IPS-18a (cell line): Measurements from ENCODE around the gene FCN2.

ENCODE experiments used
- H3K27ac ChIP-seq: one replicate; pipeline ENCODE4 v1.5.1; 2013; ENCODE audit warnings: low read length
- H3K27me3 ChIP-seq: one replicate; pipeline ENCODE4 v1.6.1; 2013; ENCODE audit warnings: mild to moderate bottlenecking, low read length; ENCODE audit not compliant: control insufficient read depth, insufficient read depth
- H3K36me3 ChIP-seq: one replicate; pipeline ENCODE4 v1.6.1; 2013; ENCODE audit warnings: low read depth, low read length; ENCODE audit not compliant: control insufficient read depth
- H3K4me1 ChIP-seq: one replicate; pipeline ENCODE4 v1.6.1; 2013; ENCODE audit warnings: low read depth, low read length; ENCODE audit not compliant: control insufficient read depth
- H3K4me3 ChIP-seq: one replicate; pipeline ENCODE4 v1.5.1; 2013; ENCODE audit warnings: low read length
- H3K9ac ChIP-seq: one replicate; pipeline ENCODE4 v1.6.1; 2013; ENCODE audit warnings: mild to moderate bottlenecking, low read length, moderate library complexity
- H3K9me3 ChIP-seq: one replicate; pipeline ENCODE4 v1.6.1; 2013; ENCODE audit warnings: low read depth, low read length; ENCODE audit not compliant: control insufficient read depth

Gene FCN2

DNA sequence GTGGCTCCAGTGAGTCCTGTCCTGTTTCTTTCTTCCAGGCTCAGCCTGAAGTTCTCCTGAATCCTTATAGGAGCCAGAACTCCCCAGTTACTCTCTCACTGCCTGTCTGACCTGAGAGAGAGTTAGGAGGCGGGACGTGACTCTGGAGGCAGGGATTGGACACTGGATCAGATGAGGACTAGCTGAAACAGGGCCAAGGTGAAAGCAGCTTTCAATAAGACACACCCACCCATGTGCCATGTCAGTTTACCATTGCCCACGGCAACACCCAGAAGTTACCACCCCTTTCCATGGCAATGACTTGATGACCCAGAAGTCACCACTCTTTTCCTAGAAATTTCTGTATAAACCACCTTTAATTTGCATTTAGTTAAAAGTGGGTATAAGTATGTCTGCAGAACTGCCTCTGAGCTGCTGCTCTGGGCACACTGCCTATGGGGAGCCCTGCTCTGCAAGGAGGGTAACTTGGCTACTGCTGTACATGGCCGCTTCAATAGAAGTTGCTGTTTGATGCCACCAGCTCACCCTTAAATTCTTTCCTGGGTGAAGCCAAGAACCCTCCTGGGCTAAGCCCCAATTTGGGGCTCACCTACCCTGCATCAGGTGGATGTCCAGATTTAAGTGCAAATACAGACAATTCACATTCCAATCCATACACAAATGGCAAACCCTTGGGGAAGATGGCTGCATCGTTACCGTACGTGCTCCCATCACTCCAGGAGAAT lies 13.7 kb downstream of the FCN2 start:
- no peaks in the 10 kb centered on the region for H3K27me3 ChIP-seq
- H3K27ac ChIP-seq = no peak overlapping the region
- no peak overlapping the region for H3K4me3 ChIP-seq
- H3K36me3 ChIP-seq = no peaks in the 10 kb centered on the region
- H3K9ac ChIP-seq = no peak overlapping the region
- no peaks in the 10 kb centered on the region for H3K9me3 ChIP-seq
- H3K4me1 ChIP-seq = no peaks in the 10 kb centered on the region

DNA sequence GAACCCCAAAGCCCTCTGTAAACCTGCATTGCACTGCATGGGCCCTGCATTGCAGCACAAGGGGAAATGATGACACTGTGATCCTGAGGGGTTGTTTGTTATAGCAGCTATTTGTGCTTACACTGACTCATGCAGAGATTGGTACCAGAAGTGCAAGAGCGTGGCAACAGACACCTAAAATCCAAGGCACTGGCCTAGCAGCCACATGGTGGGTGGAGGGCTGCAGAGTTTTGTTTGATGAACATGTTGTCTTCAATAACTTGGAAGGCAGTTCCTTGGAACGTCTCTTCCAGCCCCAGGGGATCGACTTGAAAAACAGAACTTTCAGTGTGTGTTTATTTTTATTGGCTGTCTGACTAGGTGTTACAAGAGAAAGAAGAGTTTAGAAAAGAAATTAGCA lies 14.5 kb downstream of the FCN2 start:
- H3K27me3 ChIP-seq = no peaks in the 10 kb centered on the region
- H3K27ac ChIP-seq = no peak overlapping the region
- no peak overlapping the region for H3K9ac ChIP-seq
- H3K36me3 ChIP-seq = no peaks in the 10 kb centered on the region
- H3K9me3 ChIP-seq = no peaks in the 10 kb centered on the region
- no peaks in the 10 kb centered on the region for H3K4me1 ChIP-seq
- no peak overlapping the region for H3K4me3 ChIP-seq

DNA sequence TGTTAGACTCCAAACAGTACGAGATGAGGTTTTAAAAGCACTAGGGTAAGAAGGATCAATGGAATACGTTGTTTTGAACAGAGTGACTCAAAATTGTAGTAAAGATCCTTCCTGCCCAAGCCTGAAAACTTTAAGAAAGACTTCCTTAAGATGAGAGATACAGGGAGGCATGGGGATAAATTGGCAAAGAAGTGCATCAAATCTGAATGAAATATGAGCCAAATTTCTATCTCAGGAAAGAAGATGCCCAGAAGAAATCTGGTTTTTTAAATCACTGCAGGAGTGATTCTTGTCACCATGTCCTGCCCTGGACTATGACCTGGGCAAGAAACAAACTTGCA lies 14.9 kb downstream of the FCN2 start:
- Histone ChIP-seq H3K4me3 (no peak overlapping the region), H3K9me3 (no peaks in the 10 kb centered on the region), H3K4me1 (no peaks in the 10 kb centered on the region), H3K27me3 (no peaks in the 10 kb centered on the region), H3K9ac (no peak overlapping the region), H3K27ac (no peak overlapping the region), H3K36me3 (no peaks in the 10 kb centered on the region)

DNA sequence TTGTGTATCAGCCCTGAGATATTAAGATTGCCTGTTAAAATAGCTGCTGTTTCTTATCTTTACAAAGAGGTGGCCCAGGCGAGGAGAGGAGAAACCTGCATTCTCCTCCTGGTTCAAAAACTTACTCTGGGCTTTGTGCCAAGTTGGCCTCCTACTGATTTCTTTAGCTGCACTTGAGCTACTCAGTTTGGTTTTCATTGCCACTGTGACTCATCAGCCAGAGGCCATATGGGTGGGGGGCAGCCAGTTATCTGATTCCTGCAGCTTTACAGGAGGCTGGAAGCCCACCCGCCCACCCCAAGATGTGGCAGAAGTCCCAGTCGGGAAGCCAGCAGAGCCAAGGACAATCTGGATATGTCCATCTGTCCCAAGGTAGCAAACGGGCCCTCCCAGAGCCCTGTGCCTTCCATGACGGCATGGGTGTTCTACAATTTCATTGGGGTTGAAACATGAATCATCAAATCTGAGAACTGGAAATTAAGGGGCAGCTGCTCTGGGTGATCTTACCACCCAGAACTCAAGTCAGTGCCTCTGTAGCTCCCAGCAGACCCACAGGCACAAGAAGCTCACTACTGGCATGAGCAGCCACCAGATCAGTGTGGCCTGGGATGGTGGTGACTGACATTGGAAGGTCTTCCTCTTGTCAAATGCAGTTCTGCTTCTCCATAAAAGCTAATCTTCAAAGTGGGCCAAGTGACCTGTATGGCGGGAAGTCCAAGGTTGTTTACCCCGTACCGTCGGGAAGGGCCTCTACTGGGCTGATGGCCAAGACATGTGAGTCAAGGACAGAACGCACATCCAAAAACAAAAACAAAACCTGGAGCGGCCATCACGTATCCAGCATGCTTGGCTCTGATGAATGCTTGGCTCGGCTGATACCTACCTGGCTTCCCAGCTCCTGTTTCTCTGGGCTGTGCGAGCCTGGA lies 15.6 kb downstream of the FCN2 start:
- no peaks in the 10 kb centered on the region for H3K36me3 ChIP-seq
- no peaks in the 10 kb centered on the region for H3K9me3 ChIP-seq
- no peak overlapping the region for H3K9ac ChIP-seq
- no peaks in the 10 kb centered on the region for H3K27me3 ChIP-seq
- H3K4me3 ChIP-seq = no peak overlapping the region
- no peaks in the 10 kb centered on the region for H3K4me1 ChIP-seq
- no peak overlapping the region for H3K27ac ChIP-seq

DNA sequence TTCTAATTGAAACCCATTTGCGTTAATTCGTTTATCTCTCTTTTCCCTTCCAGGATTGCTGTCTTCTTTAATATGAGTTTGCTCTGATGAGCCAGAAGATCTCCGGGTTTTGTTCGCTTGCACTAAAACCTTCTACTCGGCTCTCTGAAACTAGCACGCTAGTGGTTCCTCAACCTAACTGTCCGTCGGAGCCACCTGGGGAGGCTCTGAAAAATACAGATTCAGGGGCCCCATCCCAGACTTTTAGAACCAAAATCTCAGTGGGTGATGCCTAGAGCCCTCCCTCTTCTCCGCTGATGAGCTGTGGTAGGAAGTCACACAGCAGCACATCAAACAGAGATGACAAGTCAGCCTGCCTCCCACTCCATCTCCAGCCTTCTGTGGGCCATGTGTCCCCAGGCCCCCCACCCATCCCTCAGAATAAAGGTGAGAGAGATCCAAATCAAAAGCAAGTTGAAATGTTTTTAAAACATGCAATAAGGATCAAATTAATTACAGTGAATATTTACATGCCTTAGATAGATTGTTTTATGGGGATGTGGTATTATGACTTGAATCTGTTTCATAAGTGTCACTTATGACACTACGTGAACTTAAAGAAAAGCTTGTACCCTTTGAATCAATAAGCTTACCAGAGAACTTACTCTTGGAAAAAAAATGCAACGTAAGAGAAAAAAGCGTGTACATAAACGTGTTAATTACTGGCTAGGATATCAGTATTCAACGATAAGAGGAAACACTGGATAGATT lies 16.4 kb downstream of the FCN2 start:
- Histone ChIP-seq H3K4me3 (no peak overlapping the region), H3K27me3 (no peaks in the 10 kb centered on the region), H3K36me3 (no peaks in the 10 kb centered on the region), H3K4me1 (no peaks in the 10 kb centered on the region), H3K9me3 (no peaks in the 10 kb centered on the region), H3K9ac (no peak overlapping the region), H3K27ac (no peak overlapping the region)

DNA sequence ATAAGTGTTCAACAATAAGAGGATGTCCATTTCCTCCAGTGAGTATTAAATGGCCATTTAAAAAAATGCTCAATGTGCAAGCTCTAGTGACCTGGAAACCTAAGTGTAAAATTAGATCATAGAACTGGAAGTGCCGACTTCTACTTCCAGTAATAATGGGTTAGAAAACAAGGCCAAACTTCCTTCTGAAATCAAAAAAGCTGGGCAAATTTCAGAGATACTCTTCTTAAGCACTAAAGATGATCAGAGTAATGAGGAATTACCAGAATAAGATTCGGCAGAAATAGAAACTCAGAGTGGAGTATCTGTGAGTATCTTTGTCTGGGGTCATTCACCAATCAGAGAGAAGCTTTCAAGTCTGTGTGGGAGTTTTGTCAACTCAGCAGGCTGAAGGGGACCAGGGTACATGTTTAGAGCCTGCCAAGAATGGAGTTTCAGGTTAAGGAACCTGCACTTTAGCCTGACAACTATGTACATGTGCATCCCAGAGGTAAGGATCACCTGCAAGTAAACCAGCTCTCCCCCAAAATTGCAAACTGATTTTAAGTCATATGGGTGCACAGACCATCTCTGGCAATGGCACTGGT lies 17.1 kb downstream of the FCN2 start:
- no peak overlapping the region for H3K9ac ChIP-seq
- no peak overlapping the region for H3K4me3 ChIP-seq
- H3K27ac ChIP-seq = no peak overlapping the region
- no peaks in the 10 kb centered on the region for H3K4me1 ChIP-seq
- no peaks in the 10 kb centered on the region for H3K27me3 ChIP-seq
- H3K9me3 ChIP-seq = no peaks in the 10 kb centered on the region
- no peaks in the 10 kb centered on the region for H3K36me3 ChIP-seq

DNA sequence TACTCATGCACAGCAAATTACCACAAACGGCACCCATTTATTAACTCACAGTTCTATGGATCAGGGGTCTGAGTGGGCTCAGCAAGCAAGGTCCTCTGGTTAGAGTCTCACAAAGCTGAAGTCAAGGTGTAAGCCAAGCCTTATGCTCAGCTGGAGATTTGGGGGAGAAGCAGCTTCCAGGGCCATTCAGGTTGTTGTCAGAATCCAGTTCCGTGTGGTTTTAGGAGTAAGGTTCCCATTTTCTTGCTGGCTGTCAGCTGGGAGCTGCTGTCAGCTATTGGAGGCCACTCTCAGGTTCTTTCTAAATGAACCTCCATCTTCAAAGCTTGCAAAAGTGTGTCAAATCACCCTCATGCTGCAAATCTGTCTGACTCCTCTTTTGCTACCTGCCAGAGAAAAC lies 17.7 kb downstream of the FCN2 start:
- H3K27ac ChIP-seq = no peak overlapping the region
- H3K9ac ChIP-seq = no peak overlapping the region
- H3K9me3 ChIP-seq = no peaks in the 10 kb centered on the region
- no peaks in the 10 kb centered on the region for H3K4me1 ChIP-seq
- H3K4me3 ChIP-seq = no peak overlapping the region
- H3K36me3 ChIP-seq = no peaks in the 10 kb centered on the region
- H3K27me3 ChIP-seq = no peaks in the 10 kb centered on the region

DNA sequence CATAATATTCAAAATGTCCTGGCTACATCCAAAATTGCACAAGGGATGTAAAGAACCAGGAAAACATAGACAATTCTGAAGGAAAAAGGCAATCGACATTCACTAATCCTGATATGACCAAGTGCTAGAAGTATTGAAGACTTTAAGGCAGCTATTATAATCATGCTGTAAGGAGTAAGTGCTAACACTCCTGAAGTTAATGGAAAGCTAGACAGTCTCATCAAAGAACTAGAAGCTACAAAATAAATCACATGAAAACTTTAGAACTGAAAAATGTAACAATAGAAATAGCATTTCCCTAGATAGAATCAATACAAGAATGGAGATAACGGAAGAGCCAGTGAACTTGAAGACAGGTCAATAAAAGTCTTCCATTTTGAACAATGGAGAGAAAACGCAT lies 18.6 kb downstream of the FCN2 start:
- H3K36me3 ChIP-seq = no peaks in the 10 kb centered on the region
- H3K9ac ChIP-seq = no peak overlapping the region
- H3K4me1 ChIP-seq = no peaks in the 10 kb centered on the region
- no peak overlapping the region for H3K4me3 ChIP-seq
- no peaks in the 10 kb centered on the region for H3K9me3 ChIP-seq
- H3K27ac ChIP-seq = no peak overlapping the region
- no peaks in the 10 kb centered on the region for H3K27me3 ChIP-seq

DNA sequence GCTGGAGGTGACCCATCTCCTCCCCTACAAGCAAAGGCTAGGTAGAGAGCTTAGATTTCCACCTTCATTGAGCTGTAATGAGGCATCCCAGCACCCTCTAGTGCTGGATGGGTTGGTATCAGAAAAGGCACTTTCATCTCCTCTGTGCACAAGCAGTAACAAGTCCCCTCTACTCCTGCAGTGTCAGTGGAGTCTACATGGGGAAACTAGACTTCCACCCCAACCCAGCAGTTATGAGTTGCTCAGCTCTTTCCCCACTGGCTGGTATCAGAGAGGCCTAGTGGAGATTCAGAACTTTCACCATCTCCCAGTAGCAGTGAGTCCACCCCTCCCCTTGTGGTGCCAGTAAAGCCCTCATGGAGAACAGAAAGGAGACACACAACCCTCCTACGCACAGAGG lies 19.2 kb downstream of the FCN2 start:
- Histone ChIP-seq H3K27ac (no peak overlapping the region), H3K9ac (no peak overlapping the region), H3K27me3 (no peaks in the 10 kb centered on the region), H3K4me1 (no peaks in the 10 kb centered on the region), H3K36me3 (no peaks in the 10 kb centered on the region), H3K9me3 (no peaks in the 10 kb centered on the region), H3K4me3 (no peak overlapping the region)

DNA sequence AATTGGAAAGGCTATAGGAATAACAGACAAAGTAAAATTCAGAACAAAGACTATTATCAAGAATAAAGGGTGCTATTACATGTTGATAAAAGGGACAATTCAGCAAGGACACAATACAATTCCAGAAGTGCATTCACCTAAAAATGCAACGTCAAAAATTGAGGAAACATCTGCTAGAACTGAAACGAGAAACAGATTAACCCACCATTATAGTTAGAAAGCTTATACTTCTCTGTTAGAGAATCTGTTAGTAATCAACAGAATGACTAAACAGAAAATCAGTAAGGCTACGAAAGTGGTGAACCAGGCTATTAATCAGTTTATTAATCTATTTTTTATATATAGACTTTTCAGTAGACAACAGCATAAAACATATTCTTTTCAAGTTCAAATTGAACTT lies 22.3 kb downstream of the FCN2 start:
- Histone ChIP-seq H3K9me3 (no peaks in the 10 kb centered on the region), H3K9ac (no peak overlapping the region), H3K27ac (no peak overlapping the region), H3K36me3 (no peaks in the 10 kb centered on the region), H3K4me3 (no peak overlapping the region), H3K27me3 (no peaks in the 10 kb centered on the region), H3K4me1 (no peaks in the 10 kb centered on the region)

DNA sequence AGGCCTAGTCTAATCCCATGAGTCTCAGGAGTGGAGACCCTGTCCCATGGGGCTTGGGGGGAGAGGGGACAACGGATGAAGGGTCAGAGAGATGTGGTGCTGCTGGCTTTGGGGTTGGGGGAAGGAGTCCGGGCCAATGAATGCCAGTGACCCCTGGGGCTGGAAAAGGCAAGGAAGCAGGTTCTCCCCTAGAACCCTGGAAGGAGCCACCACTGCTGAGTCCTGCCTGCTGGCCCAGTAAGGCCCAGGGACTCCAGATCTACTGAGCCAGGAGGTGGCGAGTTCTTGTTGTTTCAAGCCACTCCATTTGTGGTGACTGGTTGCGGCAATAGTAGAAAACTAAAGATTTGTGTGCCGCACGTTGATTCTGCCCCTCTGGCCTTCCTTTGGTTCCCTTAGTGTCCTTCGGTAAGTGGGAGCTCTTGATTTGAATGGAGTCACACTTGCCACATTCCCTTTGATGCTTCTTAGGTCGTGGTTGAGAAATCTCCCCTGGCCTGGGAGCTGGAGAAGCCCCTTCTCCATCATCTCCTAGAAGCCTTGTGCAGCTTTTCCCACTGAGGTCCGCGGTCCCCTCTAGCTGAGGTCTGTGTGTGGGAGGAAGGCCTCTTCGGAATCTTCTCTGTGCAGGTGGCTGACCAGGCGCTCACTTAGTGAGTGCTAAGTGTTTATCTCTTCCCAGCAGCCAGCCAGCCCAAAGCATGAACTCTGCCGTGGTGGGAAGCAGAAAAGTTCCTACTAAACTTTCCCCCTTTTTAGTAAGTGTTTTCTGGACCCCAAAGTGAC lies 28.1 kb downstream of the FCN2 start:
- no peak overlapping the region for H3K27ac ChIP-seq
- no peaks in the 10 kb centered on the region for H3K27me3 ChIP-seq
- no peak overlapping the region for H3K4me3 ChIP-seq
- H3K9me3 ChIP-seq = no peaks in the 10 kb centered on the region
- H3K4me1 ChIP-seq = no peaks in the 10 kb centered on the region
- H3K9ac ChIP-seq = no peak overlapping the region
- no peaks in the 10 kb centered on the region for H3K36me3 ChIP-seq
